ENCODE measurements around the gene CCDC89.

The CCDC89 gene

GRCh38 chr11:85685820-85686459 is at the start of gene CCDC89:
Gene CCDC89 (minus strand): TSS chr11:85686195. CDS start chr11:85686130, 65 bp downstream.
- DNase-seq (ENCODE audit: low read depth), result no peak

- no peak for DNase-seq (ENCODE audit: low read depth)
Observed at GRCh38 chr11:85732965-85733364, 47.0 kb upstream of the CCDC89 start.

- DNase-seq (ENCODE audit: low read depth), result no peak
Observed at GRCh38 chr11:85726381-85726780, 40.4 kb upstream of the CCDC89 start.

GRCh38 chr11:85725510-85726258 is 39.7 kb upstream of the CCDC89 start:
- no peak for DNase-seq (ENCODE audit: low read depth)

GRCh38 chr11:85724748-85725465 is 38.9 kb upstream of the CCDC89 start:
- DNase-seq (ENCODE audit: low read depth), result no peak

GRCh38 chr11:85723088-85723487 is 37.1 kb upstream of the CCDC89 start:
- DNase-seq (ENCODE audit: low read depth), result no peak

- no peak for DNase-seq (ENCODE audit: low read depth)
Observed at GRCh38 chr11:85721191-85721590, 35.2 kb upstream of the CCDC89 start.

- no peak for DNase-seq (ENCODE audit: low read depth)
Observed at GRCh38 chr11:85718991-85719807, 33.2 kb upstream of the CCDC89 start.

GRCh38 chr11:85718126-85718943 is 32.3 kb upstream of the CCDC89 start:
- no peak for DNase-seq (ENCODE audit: low read depth)

- no peak for DNase-seq (ENCODE audit: low read depth)
Observed at GRCh38 chr11:85717429-85717828, 31.4 kb upstream of the CCDC89 start.

GRCh38 chr11:85712953-85713352 is 27.0 kb upstream of the CCDC89 start:
- DNase-seq (ENCODE audit: low read depth), result no peak

- no peak for DNase-seq (ENCODE audit: low read depth)
Observed at GRCh38 chr11:85710917-85711316, 24.9 kb upstream of the CCDC89 start.

- no peak for DNase-seq (ENCODE audit: low read depth)
Observed at GRCh38 chr11:85709941-85710702, 24.1 kb upstream of the CCDC89 start.

- no peak for DNase-seq (ENCODE audit: low read depth)
Observed at GRCh38 chr11:85705800-85706199, 19.8 kb upstream of the CCDC89 start.

GRCh38 chr11:85704967-85705366 is 19.0 kb upstream of the CCDC89 start:
- DNase-seq (ENCODE audit: low read depth), result no peak

- DNase-seq (ENCODE audit: low read depth), result no peak
Observed at GRCh38 chr11:85699957-85700741, 14.2 kb upstream of the CCDC89 start.

GRCh38 chr11:85698195-85698594 is 12.2 kb upstream of the CCDC89 start:
- no peak for DNase-seq (ENCODE audit: low read depth)

GRCh38 chr11:85697747-85698146 is 11.8 kb upstream of the CCDC89 start:
- no peak for DNase-seq (ENCODE audit: low read depth)

- DNase-seq (ENCODE audit: low read depth), result no peak
Observed at GRCh38 chr11:85695546-85695945, 9.6 kb upstream of the CCDC89 start.

Measured in stimulated activated CD8-positive, alpha-beta memory T cell treated with anti-CD3 and anti-CD28 coated beads, Interleukin-4, amount 100 ng/mL, for 24 hours (primary cell).